ENCODE data around the gene ACAP1. TPM values are rescaled to one million over a fixed set of nuclear protein-coding genes. Genes with fewer than 3 reads are reported as not detected.

ACAP1 gene
- total RNA-seq, 1 donor from 2014 or later = 3.2 TPM

- no peak for TF ChIP-seq CTCF (conservative IDR thresholded peaks at IDR 0.05)
- Mint-ChIP-seq H3K9me3 (no peaks in the 10 kb centered on the region), H3K36me3 (peaks cover 11% of the 10 kb centered on the region), H3K27me3 (no peaks in the 10 kb centered on the region), H3K4me1 (ENCODE audit: unreplicated experiment) (peaks cover 5% of the 10 kb centered on the region), H3K4me3 (peak overlapping the region; percentile 91), H3K27ac (no peak overlapping the region)
- no peak for DNase-seq (ENCODE audit: extremely low spot score, unreplicated experiment)
Observed at GRCh38 chr17:7392696-7393612, 56.6 kb downstream of the ACAP1 start.

- peak overlapping the region; percentile 77 for H3K27ac Mint-ChIP-seq
- H3K4me3 Mint-ChIP-seq = peak overlapping the region; percentile 91
- peaks cover 5% of the 10 kb centered on the region for H3K4me1 Mint-ChIP-seq (ENCODE audit: unreplicated experiment)
- H3K36me3 Mint-ChIP-seq = peaks cover 11% of the 10 kb centered on the region
- H3K9me3 Mint-ChIP-seq = no peaks in the 10 kb centered on the region
- no peaks in the 10 kb centered on the region for H3K27me3 Mint-ChIP-seq
- TF ChIP-seq CTCF (conservative IDR thresholded peaks at IDR 0.05) = peak; percentile 35
- DNase-seq (ENCODE audit: extremely low spot score, unreplicated experiment) = no peak
Observed at GRCh38 chr17:7393613-7394451, 57.5 kb downstream of the ACAP1 start.

GRCh38 chr17:7394452-7395191 lies 58.3 kb downstream of the ACAP1 start, which contains the start of gene PLSCR3:
Gene PLSCR3 (minus strand): TSS chr17:7394525. CDS start chr17:7394110, 415 bp downstream.
- peaks cover 6% of the 10 kb centered on the region for H3K4me1 Mint-ChIP-seq (ENCODE audit: unreplicated experiment)
- H3K27ac Mint-ChIP-seq = peak within 1 kb of the TSS; percentile 89
- no peaks in the 10 kb centered on the region for H3K27me3 Mint-ChIP-seq
- peak within 1 kb of the TSS; percentile 96 for H3K4me3 Mint-ChIP-seq
- H3K9me3 Mint-ChIP-seq = no peaks in the 10 kb centered on the region
- TF ChIP-seq CTCF (conservative IDR thresholded peaks at IDR 0.05) = peak; percentile 76
- H3K36me3 Mint-ChIP-seq = peaks cover 5% of the 10 kb centered on the region
- peak; percentile 90 for DNase-seq (ENCODE audit: extremely low spot score, unreplicated experiment)

- Mint-ChIP-seq H3K4me1 (ENCODE audit: unreplicated experiment) (peaks cover 9% of the 10 kb centered on the region), H3K36me3 (no peaks in the 10 kb centered on the region), H3K27me3 (no peaks in the 10 kb centered on the region), H3K9me3 (no peaks in the 10 kb centered on the region), H3K4me3 (peak overlapping the region; percentile 66), H3K27ac (no peak overlapping the region)
- no peak for DNase-seq (ENCODE audit: extremely low spot score, unreplicated experiment)
- no peak for TF ChIP-seq CTCF (conservative IDR thresholded peaks at IDR 0.05)
Observed at GRCh38 chr17:7396147-7396546, 59.8 kb downstream of the ACAP1 start.

GRCh38 chr17:7398612-7399011 lies 62.3 kb downstream of the ACAP1 start:
- no peak for DNase-seq (ENCODE audit: extremely low spot score, unreplicated experiment)
- Mint-ChIP-seq H3K27ac (no peak overlapping the region), H3K27me3 (no peaks in the 10 kb centered on the region), H3K4me1 (ENCODE audit: unreplicated experiment) (peaks cover 14% of the 10 kb centered on the region), H3K4me3 (no peak overlapping the region), H3K36me3 (no peaks in the 10 kb centered on the region), H3K9me3 (no peaks in the 10 kb centered on the region)
- no peak for TF ChIP-seq CTCF (conservative IDR thresholded peaks at IDR 0.05)

Data from type B pancreatic cell (in vitro differentiated cells).